Measurements from ENCODE around the gene ZDHHC14.

Gene ZDHHC14

DNA sequence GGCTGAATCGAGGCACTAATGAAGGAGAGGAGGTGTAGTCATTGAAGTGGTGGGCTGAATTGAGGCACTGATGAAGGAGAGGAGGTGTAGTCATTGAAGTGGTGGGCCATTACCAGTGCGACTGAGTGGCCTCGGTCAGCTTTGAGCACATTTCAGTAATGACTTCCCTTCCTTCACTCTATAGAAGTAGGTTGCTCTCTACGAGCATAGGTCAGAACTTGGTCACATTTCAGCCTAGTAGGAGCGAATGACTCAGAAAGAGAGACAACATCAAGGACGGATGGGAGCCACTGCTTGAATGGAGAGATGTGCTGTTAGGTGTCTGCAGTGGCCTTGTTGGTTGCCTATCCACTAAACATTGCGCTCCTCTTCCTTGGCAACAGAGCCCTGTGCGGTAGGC lies 39.5 kb downstream of the ZDHHC14 start:
- no peak for TF ChIP-seq EZH2phosphoT487 (IDR thresholded peaks at IDR 0.05; ENCODE audit: low read length)
- Histone ChIP-seq H3K9ac (ENCODE audit: low read length) (no peak overlapping the region), H3K27me3 (replicated peaks; ENCODE audit: insufficient read depth, low read length) (no peaks in the 10 kb centered on the region), H3K36me3 (replicated peaks; ENCODE audit: insufficient read depth, low read length) (no peaks in the 10 kb centered on the region), H3K9me2 (replicated peaks; ENCODE audit: insufficient read depth, low read length) (no peaks in the 10 kb centered on the region), H3F3A (ENCODE audit: insufficient read depth, low read length) (no peaks in the 10 kb centered on the region), H3K4me3 (ENCODE audit: low read length) (no peak overlapping the region), H3K4me1 (ENCODE audit: low read length) (no peaks in the 10 kb centered on the region), H4K20me1 (ENCODE audit: insufficient read depth, low read length) (no peaks in the 10 kb centered on the region), H3K27ac (ENCODE audit: low read length) (no peak overlapping the region), H2AFZ (ENCODE audit: low read length) (no peak overlapping the region), H3K9me3 (replicated peaks; ENCODE audit: insufficient read depth, low read length) (no peaks in the 10 kb centered on the region), H3K4me2 (ENCODE audit: low read depth, low read length) (no peak overlapping the region), H3K79me2 (ENCODE audit: low read length) (no peaks in the 10 kb centered on the region)
- no peak for DNase-seq

DNA sequence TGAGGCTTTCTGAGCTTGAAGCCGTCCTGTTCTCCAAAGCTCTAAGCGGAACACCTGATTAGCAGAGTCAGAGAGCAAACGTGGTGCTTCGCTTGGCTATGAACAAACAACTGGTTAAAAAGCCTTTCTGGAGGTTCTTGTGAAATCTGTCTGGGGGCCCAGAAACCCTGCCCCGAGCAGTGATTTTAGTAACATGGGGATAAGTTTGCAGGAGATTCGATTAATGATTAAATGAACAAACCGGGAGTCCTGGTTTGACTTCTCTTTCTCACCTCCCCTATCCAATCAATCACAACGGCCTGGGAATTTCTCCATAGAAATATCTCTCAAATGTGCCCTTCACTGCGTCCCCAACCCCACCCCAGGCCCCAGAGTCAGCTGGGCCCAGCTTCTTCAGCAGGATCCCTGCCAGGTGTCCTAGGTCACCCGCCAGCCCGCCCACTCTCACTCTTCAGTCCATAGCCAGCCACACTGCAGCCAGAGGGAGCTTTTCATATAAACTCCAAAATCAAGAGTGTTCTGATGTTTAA lies 43.6 kb downstream of the ZDHHC14 start:
- H2AFZ ChIP-seq (ENCODE audit: low read length), result no peak overlapping the region
- H3K4me3 ChIP-seq (ENCODE audit: low read length), result no peak overlapping the region
- H3K4me2 ChIP-seq (ENCODE audit: low read depth, low read length), result no peak overlapping the region
- H3F3A ChIP-seq (ENCODE audit: insufficient read depth, low read length), result no peaks in the 10 kb centered on the region
- no peaks in the 10 kb centered on the region for H3K4me1 ChIP-seq (ENCODE audit: low read length)
- H3K27ac ChIP-seq (ENCODE audit: low read length), result no peak overlapping the region
- no peaks in the 10 kb centered on the region for H3K9me2 ChIP-seq (replicated peaks; ENCODE audit: insufficient read depth, low read length)
- H3K9ac ChIP-seq (ENCODE audit: low read length), result no peak overlapping the region
- H3K36me3 ChIP-seq (replicated peaks; ENCODE audit: insufficient read depth, low read length), result no peaks in the 10 kb centered on the region
- 0 out of 2 replicates have a peak, but pooled peaks cover 3% of the 10 kb centered on the region for H3K79me2 ChIP-seq (ENCODE audit: low read length)
- H3K27me3 ChIP-seq (replicated peaks; ENCODE audit: insufficient read depth, low read length), result no peaks in the 10 kb centered on the region
- no peaks in the 10 kb centered on the region for H3K9me3 ChIP-seq (replicated peaks; ENCODE audit: insufficient read depth, low read length)
- H4K20me1 ChIP-seq (ENCODE audit: insufficient read depth, low read length), result no peaks in the 10 kb centered on the region
- TF ChIP-seq EZH2 (optimal IDR thresholded peaks at IDR 0.05; ENCODE audit: low read depth, low read length), result no peak
- no peak for TF ChIP-seq EZH2phosphoT487 (IDR thresholded peaks at IDR 0.05; ENCODE audit: low read length)
- TF ChIP-seq, protein P1, sequence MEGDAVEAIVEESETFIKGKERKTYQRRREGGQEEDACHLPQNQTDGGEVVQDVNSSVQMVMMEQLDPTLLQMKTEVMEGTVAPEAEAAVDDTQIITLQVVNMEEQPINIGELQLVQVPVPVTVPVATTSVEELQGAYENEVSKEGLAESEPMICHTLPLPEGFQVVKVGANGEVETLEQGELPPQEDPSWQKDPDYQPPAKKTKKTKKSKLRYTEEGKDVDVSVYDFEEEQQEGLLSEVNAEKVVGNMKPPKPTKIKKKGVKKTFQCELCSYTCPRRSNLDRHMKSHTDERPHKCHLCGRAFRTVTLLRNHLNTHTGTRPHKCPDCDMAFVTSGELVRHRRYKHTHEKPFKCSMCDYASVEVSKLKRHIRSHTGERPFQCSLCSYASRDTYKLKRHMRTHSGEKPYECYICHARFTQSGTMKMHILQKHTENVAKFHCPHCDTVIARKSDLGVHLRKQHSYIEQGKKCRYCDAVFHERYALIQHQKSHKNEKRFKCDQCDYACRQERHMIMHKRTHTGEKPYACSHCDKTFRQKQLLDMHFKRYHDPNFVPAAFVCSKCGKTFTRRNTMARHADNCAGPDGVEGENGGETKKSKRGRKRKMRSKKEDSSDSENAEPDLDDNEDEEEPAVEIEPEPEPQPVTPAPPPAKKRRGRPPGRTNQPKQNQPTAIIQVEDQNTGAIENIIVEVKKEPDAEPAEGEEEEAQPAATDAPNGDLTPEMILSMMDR (IDR thresholded peaks at IDR 0.05; ENCODE audit: low read length), result no peak
- DNase-seq, result no peak

DNA sequence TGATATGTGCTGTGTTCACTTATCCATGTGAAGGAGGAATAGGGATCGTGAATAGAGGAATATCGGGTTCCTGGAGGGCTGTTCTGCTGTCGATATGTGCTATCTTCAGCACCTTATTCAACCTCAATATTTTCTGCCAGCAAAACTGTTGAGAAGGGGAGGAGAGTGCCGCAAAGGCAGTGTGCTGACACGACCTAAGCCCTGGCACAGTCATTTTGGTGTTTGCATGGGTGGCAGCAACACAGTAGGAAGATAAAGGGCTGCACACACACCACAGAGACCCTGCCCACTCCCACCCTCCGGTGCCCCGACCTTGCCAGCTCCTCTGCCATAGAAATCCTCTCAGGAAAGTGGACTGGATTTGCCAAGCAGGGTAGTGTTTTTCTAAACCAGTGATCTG lies 47.0 kb downstream of the ZDHHC14 start:
- peaks cover 9% of the 10 kb centered on the region; the same call in 1 of the 2 replicates for H3K79me2 ChIP-seq (ENCODE audit: low read length)
- no peaks in the 10 kb centered on the region for H3K27me3 ChIP-seq (replicated peaks; ENCODE audit: insufficient read depth, low read length)
- H3K27ac ChIP-seq (ENCODE audit: low read length), result no peak overlapping the region
- H3K9me2 ChIP-seq (replicated peaks; ENCODE audit: insufficient read depth, low read length), result no peaks in the 10 kb centered on the region
- H3K9me3 ChIP-seq (replicated peaks; ENCODE audit: insufficient read depth, low read length), result no peaks in the 10 kb centered on the region
- no peaks in the 10 kb centered on the region for H3K4me1 ChIP-seq (ENCODE audit: low read length)
- TF ChIP-seq EZH2phosphoT487 (IDR thresholded peaks at IDR 0.05; ENCODE audit: low read length) (no peak), EZH2 (optimal IDR thresholded peaks at IDR 0.05; ENCODE audit: low read depth, low read length) (no peak)
- TF ChIP-seq, protein P1 (IDR thresholded peaks at IDR 0.05; ENCODE audit: low read length), result no peak
- no peak for DNase-seq
- H3K4me3 ChIP-seq (ENCODE audit: low read length), result no peak overlapping the region
- no peaks in the 10 kb centered on the region for H3F3A ChIP-seq (ENCODE audit: insufficient read depth, low read length)
- no peaks in the 10 kb centered on the region for H3K36me3 ChIP-seq (replicated peaks; ENCODE audit: insufficient read depth, low read length)
- no peak overlapping the region for H2AFZ ChIP-seq (ENCODE audit: low read length)
- H3K9ac ChIP-seq (ENCODE audit: low read length), result no peak overlapping the region
- no peaks in the 10 kb centered on the region for H4K20me1 ChIP-seq (ENCODE audit: insufficient read depth, low read length)
- no peak overlapping the region for H3K4me2 ChIP-seq (ENCODE audit: low read depth, low read length)

DNA sequence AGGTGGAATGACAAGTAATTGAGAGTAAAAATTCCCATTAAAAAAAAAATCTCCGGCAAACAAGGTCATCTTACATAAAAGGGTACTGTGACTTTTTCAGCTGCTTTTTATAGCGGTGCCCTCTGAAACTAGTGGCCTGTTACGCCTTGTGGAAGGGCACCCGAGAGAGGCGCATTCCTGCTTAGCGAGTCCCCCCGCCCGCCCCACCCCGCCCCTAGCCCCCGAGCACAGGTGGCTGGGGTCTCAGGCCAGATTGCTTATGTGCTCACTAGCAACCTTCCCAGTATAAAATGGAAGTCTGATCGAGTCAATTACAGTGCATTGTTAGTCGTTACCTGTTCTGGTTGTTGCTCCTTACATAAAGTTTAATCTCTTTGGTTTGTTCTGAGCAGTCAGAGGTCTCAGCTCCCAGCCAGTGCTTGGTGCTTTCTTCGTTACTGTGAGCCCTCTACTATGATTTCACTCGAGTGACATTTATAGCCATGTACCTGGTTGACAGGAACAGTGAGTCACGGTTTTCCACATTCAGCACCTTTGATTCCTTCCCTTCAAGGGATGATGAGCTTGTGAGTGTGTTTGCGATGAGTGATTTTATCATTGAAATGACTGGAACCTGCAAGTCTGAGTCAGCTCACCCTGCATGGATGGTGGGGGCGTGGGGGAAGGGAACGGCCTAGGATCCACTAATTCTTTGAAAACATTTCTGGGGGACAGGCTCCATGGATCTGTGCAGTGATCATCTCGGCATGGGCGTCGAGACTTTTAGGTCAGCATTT lies 47.6 kb downstream of the ZDHHC14 start:
- Histone ChIP-seq H3K27me3 (replicated peaks; ENCODE audit: insufficient read depth, low read length) (no peaks in the 10 kb centered on the region), H3K4me2 (ENCODE audit: low read depth, low read length) (no peak overlapping the region), H3K9me3 (replicated peaks; ENCODE audit: insufficient read depth, low read length) (no peaks in the 10 kb centered on the region), H3K9ac (ENCODE audit: low read length) (no peak overlapping the region), H3K27ac (ENCODE audit: low read length) (no peak overlapping the region), H3K79me2 (ENCODE audit: low read length) (peaks cover 12% of the 10 kb centered on the region; the same call in 1 of the 2 replicates), H3K36me3 (replicated peaks; ENCODE audit: insufficient read depth, low read length) (no peaks in the 10 kb centered on the region), H3K4me1 (ENCODE audit: low read length) (no peaks in the 10 kb centered on the region), H3F3A (ENCODE audit: insufficient read depth, low read length) (no peaks in the 10 kb centered on the region), H2AFZ (ENCODE audit: low read length) (no peak overlapping the region), H3K9me2 (replicated peaks; ENCODE audit: insufficient read depth, low read length) (no peaks in the 10 kb centered on the region), H3K4me3 (ENCODE audit: low read length) (no peak overlapping the region), H4K20me1 (ENCODE audit: insufficient read depth, low read length) (no peaks in the 10 kb centered on the region)
- no peak for DNase-seq
- TF ChIP-seq EZH2 (optimal IDR thresholded peaks at IDR 0.05; ENCODE audit: low read depth, low read length), result no peak
- TF ChIP-seq, protein P1 (IDR thresholded peaks at IDR 0.05; ENCODE audit: low read length), result no peak
- TF ChIP-seq EZH2phosphoT487 (IDR thresholded peaks at IDR 0.05; ENCODE audit: low read length), result no peak
